GM21367 (cell line): ENCODE results near the gene ULBP1.
A peak's percentile ranks its signal among the peaks of the same experiment; 100 is the strongest.
"Not testable (repeated sequence)": the region's sequence is repeated elsewhere in the genome, so short reads cannot be mapped to it uniquely, and the experiment has no call there.

Experiments
- ATAC-seq: cut with Tn5 transposase; IDR thresholded peaks from one replicate; pipeline ENCODE4 v1.9.1; 2021; ENCODE audit not compliant: unreplicated experiment

The ULBP1 gene, protein sequence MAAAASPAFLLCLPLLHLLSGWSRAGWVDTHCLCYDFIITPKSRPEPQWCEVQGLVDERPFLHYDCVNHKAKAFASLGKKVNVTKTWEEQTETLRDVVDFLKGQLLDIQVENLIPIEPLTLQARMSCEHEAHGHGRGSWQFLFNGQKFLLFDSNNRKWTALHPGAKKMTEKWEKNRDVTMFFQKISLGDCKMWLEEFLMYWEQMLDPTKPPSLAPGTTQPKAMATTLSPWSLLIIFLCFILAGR

DNA sequence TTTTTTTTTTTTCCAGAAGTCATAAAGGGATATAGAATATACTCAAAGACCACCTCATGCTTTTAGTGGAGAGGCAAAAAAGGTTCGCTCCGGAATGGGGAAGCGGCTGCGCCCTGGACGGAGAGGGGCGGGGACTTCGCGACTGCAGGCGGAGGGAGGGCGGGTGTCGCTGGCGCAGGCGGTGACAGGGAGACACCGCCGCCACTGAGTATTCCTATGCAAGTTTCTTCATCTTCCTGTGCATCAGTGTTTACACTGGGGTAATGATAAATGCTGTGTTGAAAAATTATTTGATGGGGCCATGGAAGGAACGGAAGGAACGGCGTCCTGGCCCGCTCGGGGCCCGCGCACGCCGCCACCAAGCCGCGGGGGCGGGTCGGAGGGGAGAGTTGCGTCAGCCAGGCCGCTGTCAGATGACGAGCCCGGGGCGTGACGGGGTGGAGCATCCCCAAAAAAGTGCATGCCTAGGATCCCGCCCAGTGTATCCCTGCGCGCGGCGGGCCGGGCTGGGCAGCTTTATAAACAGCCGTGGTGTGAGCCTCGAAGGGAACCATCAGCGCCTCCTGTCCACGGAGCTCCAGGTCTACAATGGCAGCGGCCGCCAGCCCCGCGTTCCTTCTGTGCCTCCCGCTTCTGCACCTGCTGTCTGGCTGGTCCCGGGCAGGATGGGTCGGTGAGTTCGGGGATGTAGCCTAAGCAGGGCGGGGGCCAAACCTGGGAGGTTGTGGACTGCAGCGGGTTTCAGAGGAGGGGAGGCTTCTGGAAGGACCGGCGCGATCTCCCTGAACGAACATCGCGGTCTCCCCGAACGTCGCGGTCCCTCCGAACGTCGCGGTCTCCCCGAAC, at the start of gene ULBP1:
TSS of gene ULBP1 (plus strand) at position 482 of the 846 bp plus-strand sequence. CDS start at position 589, 107 bp downstream.
- peak; percentile 54 for ATAC-seq

DNA sequence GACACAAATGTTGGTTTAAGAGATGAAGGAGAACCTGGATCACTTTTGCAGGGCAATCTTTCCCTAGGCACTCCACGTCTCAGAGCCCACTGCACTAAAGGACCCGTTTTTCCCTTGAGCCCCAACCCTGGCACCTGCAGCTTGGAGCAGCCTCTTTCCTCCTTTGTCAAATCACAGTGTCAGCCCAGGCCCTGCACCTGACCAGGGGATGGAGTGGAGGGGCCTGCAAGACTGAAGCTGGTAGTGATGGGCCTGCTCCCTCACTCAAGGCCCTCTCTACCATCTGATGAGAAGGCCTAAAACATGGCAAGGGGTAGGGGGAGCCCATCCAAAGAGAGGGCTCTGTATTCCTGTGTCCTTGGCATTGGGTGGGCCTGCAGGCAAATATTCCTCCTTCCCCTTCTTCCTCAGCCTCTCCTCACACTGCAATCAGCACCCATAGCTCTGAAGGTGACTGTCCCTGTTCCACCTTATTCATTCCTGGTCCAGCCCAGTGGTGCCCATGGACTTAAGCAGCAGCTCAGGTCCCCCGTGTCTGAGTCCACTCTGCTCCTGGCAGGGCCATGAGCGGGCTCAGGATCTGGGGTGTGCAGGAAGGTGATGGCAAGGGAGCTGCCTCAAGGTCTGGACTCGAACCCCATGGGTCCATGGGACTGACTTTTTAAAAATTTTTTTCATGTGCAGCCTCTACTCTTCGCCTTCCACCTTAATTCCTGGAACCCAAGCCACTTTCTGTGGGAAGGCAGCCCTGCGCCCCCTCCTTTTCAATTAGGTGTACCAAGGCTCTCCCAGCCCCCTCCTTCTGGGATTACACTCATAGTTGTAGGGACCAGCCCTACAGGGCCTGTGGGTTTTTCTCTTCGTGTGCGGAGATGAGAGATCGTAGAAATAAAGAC, 47.5 kb upstream of the ULBP1 start:
- no peak for ATAC-seq

DNA sequence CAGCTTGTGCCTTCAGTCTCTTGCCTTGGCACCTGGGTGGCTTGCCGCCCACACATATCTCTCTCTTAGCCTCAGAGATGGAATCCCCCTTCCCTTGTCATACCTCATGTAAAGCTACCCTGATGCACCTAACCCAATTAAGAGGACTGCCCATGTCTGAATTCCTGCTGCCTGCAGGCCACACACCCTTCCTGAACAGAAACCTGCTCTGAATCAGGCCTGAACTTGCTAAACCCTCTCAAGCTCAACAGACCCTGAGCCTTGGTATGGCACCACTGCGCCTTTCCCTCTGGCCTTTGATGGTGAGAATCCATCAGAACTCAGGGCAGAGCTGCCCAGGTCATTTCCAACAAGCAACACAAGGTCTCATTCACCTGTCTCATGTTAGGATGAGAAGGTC, 46.1 kb upstream of the ULBP1 start:
- ATAC-seq: no peak

DNA sequence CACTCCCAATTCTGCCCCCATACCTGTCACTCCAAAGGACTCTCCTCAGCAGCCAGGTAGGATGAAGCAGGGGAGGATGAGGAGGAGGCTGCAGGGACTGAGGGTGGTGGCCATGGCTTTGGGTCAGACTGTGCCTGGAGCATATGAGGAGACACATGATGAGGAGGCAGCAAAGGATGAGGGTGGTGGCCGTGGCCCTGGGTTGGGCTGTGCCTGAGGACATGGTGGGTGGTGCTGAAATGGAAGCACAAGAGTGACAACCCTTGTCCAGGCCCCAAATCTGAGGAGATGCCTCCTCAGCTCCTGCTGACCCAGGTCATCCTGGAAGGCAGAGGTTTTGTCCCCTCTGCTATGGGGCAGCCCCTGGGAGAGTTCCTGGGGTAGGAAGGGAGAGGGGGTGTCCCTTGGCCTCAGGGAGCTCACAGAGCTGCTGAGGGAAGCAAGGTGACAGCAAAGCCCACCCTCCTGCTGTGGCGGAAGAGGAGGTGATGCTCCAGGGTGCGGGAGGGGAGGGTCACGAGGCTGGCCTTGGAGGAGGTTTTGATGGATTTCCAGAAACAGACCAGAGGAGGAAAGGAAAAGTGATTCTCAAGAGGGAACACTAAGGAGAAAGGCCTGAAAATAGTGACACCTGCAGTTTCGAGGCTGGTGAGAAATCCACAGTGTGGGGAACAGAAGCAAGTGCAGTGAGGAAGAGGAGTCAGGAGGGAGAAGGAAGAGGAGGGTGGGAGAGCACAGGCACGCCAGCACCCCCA, 45.4 kb upstream of the ULBP1 start:
- ATAC-seq: no peak

DNA sequence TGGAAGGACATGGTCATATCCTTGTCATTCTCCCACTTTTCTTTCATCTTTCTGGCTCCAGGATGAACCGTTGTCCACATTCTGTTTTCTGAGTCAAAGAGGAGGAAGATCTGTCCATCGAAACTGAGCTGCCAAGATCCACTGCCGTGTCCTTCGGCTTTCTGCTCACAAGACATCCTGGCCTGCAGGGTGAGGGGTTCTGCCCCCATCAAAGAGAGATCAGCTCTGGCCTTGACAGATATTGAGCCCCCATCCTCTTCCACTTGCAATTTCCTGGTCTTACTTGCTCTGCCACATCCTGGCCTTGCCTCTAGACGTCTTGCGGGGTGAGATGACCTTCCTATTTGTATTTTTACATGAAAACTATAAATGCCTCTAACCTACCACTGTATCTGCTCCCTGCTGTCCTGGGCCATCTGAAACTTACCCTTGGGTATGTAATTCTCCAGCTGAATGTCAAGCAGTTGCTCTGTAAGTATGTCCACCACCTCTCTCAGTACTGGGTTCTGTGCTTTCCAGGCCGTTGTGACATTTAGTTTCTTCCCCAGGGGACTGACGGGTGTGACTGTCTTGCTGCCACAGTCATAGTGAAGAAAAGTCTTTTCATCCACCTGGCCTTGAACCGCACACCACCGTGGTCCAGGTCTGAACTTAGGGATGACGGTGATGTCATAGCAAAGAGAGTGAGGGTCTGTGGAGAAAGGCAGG, 44.5 kb upstream of the ULBP1 start:
- not testable (repeated sequence) for ATAC-seq

DNA sequence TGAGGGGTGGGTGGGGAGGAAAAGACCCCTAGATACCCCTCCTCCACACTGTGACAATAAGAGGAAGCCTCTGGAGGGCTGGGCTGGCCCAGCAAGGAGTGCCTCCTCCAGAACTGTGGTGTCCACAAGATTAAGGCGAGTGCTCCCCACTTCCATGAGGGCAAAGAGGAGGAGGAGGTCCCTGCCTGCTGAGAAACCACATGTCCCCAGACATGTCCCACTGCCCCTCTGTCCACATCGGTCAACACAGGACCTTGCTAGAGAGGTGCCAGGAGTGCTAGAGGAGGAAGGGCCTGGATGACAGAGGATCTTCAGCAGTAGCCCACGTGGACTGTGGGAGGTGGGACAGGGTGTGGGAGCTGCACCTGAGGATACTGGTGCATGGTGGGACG, 43.9 kb upstream of the ULBP1 start:
- ATAC-seq: no peak

DNA sequence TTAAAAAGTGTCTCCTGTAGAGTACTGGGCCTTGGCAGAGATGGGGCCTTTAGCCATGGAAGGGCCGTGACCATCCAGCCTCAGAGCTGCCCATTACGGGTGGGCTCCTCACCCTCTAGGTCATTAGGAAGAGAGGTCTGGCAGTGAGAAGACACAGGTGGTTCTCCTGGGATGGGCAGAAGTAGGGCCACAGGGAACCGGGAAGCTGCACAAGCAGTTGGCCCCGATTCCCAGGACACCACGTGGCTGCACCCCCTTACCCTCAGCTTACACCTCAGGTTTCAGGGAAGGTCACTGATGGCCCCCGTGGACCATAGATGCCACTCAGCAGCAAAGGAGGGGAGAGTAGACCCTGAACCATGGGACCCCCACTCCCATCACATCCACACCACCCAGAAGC, 42.4 kb upstream of the ULBP1 start:
- ATAC-seq: no peak

DNA sequence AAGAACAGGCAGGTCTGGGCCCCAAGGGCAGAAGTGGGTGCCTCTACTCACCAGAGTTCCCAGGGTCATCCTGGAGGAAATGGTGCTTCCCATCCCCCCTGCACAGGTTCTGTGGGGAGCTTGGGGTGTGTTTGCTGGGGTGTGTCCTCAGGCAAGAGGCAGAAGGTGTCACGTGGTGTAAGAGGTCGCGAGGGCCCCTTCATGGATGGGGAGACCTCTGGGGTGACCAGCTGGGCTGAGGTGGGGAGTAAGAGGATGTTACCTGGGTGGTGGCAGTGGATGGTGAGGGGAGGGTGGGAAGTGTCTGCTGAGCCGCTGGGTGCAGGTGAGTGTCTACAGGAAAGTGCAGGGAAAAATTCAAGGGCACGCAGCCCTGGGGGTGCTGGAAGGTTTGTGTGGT, 41.7 kb upstream of the ULBP1 start:
- not testable (repeated sequence) for ATAC-seq

DNA sequence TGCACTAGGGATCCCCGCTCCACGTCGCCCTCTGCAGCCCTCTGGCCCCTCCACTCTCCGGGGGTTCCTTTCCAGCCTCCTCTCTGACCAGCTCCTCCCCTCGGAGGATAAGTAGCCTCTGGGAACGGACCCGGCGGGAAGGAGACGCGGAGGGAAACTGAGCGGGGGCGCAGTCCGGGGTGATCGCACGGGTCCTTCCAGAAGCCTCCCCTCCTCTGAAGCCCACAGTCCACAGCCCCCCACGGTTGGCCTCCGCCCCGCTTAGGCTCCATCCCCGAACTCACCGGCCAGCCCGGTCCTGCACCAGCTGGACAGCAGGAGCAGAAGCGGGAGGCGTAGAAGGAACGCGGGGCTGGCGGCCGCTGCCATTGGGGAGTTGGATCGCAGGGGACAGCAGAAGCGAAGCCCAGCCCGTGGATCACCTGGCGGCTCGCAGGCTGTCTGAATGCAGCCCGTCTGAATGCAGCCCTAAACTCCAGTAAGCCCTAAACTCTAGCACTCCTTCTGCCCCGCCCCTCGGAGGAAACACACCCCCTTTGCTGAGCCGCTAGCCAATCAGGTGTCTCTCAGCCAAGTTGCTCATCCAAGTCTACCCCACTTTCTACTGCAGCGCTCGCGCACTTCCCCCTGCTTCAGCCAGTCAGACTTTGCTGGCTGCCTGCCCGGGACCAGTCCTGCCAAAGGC, 41.0 kb upstream of the ULBP1 start, which contains the start of gene RAET1G:
TSS of gene RAET1G (minus strand) at position 480 of the 685 bp plus-strand sequence. CDS start at position 369, 111 bp downstream.
- ATAC-seq: no peak

DNA sequence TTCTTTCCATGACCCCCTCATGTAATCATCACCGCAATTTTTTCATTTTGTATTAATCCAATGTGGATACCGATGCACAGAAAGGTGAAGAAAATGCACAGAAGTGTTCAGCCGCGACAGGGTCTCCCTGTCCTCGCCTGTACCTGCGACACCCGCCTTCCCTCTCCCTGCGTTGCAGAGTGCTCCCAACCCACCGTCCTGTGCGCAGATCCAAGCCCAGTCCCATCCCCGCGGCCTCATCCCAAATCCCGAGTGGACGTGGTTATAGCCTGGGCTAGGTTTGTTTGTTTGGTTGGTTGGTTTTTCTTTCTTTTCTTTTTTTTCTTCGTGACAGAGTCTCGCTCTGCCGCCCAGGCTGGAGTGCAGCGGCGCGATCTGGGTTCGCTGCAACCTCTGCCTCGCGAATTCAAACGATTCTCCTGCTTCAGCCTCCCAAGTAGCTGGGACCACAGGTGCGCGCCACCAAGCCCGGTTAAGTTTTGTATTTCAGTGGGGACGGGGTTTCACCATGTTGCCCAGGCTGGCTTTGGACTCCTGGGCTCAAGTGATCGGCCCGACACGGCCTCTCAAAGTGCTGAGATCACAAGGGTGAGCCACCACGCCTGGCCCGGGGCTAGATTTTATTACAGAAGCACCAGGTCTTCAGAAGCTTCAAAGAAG, 40.3 kb upstream of the ULBP1 start:
- no peak for ATAC-seq

DNA sequence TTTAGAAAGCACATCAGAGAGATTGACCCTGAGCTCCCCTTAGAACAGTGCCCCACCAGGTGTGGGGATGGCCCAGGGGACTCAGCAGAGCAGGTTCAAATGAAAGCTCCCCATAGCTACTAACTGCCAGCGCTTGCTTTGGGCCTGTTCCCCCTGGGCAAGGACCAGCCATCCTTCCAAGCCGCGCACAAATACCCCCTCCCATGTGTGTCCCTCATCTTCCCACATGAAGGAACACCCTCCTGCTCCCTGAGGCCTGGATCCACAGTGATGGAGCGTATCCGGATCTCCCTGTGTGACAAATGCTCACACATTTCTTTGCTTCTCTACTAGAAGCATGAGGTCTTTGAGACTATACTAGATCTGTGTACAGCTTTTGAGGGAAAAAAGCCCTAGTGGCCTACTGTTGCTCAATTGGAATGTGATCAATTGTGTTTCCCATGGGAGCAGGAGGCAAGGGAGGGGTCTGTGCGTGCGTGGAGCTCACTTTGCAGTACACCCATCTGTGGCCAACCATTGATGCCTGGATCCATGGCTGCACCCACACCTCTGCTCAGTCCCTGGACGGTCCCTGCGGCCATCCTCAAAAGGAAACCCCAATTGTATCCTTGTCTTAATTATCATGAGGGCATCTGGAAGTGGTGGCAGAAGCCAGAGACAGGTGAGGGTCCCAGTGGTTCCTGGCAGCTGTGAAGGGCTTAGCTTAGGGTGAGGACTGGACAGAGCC, 39.4 kb upstream of the ULBP1 start:
- no peak for ATAC-seq

DNA sequence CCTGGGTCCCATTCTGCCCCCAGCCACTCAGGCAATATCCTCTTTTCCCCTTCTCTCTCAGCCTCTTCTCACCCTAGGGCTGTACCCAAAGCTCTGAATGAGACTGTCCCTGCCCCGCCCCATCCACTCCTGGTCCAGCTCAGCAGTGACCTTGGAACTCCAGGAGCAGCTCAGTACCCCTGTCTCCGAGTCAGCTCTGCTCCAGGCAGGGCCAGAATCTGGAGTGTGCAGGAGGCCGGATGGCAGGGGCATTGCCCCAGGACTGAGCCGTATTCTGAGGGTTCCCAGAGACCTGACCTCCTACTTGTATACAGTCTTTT, 38.9 kb upstream of the ULBP1 start:
- no peak for ATAC-seq

DNA sequence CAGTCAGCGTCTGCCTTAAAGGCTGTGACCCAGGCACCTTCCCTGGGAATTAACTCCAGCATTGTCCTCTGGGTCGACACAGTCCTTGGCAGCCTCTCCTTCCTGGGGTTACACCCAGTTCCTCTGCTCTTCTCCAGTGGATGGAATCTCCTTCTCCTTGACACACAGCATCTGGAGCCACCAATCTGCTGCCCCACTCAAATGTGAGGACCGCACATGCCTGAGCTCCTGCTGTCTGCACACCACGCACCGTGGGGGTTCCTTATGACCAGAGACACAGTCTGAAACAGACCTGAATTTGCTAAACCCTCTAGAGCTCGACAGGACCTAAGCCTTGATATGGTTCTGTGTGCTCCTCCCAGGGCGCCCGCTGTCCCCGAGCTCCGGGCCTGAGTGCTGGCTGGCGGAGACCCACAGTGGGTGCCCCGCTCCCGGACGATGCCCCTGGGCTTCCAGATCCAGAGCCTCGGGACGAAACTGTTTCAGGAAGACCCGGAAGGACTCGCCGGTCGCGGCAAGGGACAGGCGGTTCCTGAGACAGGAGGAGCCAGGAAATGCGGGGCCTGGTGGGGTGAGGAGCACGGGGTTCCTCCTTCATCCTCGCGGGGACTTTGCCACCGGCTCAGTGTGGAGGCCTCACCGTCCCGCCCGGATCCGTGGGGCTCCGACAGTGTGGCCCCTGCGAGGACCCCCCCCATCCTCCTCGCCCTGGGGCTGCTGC, 38.3 kb upstream of the ULBP1 start:
- ATAC-seq: no peak

DNA sequence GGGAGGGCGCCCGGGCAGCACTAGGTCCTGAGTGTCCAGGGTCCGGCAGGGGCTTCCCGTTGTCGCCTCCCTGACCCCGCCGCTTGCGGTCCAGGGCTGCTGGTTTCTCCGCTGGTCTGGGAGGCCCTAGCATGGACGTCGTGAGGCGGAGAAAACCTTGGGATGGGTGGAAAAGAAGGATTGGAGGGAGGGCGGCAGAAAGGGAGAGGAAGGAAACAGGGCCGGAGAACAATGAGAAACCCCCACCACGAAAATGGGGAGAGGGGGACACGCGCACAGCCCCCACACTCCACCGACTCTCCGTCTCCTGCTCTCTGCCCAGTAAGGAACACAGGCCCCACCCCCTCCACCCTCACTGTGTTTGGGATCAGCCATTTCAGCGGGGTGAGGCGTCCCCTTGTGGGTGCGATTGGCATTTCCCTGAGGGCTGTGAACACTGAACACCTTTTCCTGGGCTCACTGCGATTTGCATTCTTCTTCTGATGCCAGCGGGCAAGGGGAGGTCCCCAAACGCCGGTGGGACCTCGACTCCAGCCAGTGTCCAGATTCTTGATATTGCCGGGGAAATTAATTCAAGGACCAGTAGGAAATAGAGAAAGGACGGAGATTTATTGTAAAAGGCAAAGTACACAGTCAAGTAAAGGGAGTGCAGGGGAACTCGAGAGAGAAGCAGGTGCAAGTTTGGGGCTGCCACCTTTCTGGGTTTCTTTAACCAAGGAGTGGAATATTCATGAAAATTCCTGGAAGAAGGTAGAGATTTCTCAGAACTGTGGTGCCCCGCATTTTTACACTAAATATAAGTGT, 37.6 kb upstream of the ULBP1 start:
- no peak for ATAC-seq

DNA sequence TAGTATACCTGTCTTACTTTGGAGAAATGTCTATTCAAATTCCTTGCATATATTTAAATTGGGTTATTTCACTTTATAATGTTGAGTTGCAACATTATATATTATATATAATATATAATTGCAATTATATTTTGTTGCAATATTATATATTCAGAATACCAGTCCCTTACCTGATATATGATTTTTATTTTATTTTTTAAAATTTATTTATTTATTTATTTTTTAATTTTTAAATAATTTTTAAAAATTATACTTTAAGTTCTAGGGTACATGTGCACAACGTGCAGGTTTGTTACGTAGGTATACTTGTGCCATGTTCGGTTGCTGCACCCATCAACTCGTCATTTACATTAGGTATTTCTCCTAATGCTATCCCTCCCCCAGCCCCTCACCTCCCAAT, 36.7 kb upstream of the ULBP1 start:
- ATAC-seq: not testable (repeated sequence)

DNA sequence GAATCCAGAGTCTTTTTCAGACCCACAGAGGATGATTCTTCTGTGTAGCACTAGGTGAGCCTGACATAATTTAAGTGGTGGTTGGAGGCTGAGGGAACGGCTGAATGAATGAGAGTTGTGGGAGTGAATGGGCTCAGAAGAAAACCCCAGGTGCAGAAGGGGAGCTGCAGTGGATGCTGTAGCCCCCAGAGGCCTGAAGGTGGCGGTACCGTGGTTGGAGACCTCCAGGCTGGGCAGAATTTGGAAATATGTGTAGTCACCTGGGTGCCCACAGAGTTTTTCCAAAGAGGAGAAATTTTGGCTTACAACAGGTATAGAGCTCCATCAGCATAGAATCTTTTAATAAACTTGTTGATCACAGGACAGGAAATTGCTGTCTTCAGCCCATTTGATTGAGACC, 34.3 kb upstream of the ULBP1 start:
- ATAC-seq: no peak

DNA sequence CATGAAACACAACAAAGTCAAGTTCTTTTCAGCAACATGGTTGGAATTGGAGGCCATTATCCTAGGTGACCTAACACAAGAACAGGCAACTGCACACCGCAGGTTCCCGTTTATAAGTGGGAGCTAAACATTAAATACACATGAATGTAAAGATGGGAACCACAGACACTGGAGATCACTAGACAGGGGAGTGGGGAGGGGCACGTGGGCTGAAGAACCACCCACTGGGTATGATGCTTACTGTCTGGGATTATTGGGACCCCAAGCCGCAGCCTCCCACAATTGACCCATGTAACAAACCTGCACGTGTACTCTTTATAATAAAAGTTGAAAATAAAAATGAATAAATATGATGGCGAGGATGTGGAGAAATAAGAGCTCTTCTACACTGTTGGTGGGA, 32.2 kb upstream of the ULBP1 start:
- no peak for ATAC-seq
